Astrocyte (in vitro differentiated cells and primary cell): Measurements from ENCODE around the gene VPS13D.

ENCODE experiments used
- EZH2 ChIP-seq: IDR thresholded peaks from 2 replicates; pipeline ENCODE4 v1.6.1; 2012; ENCODE audit warnings: mild to moderate bottlenecking, low read length, inconsistent platforms; ENCODE audit not compliant: insufficient read depth
- TF ChIP-seq, protein P1 (sequence below): IDR thresholded peaks from 2 replicates; pipeline ENCODE4 v1.5.1; 2011; ENCODE audit warnings: low read depth, mild to moderate bottlenecking, inconsistent platforms, low read length, moderate library complexity; ENCODE audit not compliant: insufficient read depth

DNA sequence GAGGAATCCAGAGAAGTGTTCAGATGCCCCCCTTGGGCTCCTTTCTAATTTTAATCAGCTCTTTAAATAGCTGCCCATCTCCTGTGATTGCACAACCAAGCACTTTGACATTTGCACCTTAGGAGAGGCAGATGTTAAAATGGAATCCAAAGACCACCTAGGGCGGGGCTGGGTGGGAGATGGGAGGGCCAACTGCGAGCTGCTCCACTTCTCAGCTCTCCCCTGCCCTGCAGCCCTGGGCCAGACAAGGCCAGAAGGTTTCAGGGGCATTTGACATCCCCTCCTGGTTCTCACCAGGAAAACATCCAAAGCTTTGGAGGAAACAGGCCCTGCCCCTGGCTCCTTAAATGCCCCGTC is 281.3 kb downstream of the VPS13D start:
- TF ChIP-seq, protein P1, sequence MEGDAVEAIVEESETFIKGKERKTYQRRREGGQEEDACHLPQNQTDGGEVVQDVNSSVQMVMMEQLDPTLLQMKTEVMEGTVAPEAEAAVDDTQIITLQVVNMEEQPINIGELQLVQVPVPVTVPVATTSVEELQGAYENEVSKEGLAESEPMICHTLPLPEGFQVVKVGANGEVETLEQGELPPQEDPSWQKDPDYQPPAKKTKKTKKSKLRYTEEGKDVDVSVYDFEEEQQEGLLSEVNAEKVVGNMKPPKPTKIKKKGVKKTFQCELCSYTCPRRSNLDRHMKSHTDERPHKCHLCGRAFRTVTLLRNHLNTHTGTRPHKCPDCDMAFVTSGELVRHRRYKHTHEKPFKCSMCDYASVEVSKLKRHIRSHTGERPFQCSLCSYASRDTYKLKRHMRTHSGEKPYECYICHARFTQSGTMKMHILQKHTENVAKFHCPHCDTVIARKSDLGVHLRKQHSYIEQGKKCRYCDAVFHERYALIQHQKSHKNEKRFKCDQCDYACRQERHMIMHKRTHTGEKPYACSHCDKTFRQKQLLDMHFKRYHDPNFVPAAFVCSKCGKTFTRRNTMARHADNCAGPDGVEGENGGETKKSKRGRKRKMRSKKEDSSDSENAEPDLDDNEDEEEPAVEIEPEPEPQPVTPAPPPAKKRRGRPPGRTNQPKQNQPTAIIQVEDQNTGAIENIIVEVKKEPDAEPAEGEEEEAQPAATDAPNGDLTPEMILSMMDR: no peak
- no peak for TF ChIP-seq EZH2
